Ectodermal cell (in vitro differentiated cells): ENCODE measurements around the gene WDFY4.

Experiments
- H3K27ac ChIP-seq: 2 replicates; pipeline ENCODE4 v1.7.0; 2013; ENCODE audit warnings: mild to moderate bottlenecking, low read depth, low read length; ENCODE audit not compliant: insufficient read depth, poor library complexity, severe bottlenecking
- H3K27me3 ChIP-seq: 2 replicates; pipeline ENCODE4 v1.7.0; 2013; ENCODE audit warnings: mild to moderate bottlenecking, low read length; ENCODE audit not compliant: insufficient read depth, control insufficient read depth, poor library complexity, severe bottlenecking
- H3K36me3 ChIP-seq: one replicate; pipeline ENCODE4 v1.7.0; 2013; ENCODE audit warnings: low read length; ENCODE audit not compliant: control insufficient read depth, insufficient read depth
- H3K4me1 ChIP-seq: one replicate; pipeline ENCODE4 v1.7.0; 2013; ENCODE audit warnings: low read length; ENCODE audit not compliant: control insufficient read depth, insufficient read depth
- H3K4me3 ChIP-seq: 2 replicates; pipeline ENCODE4 v1.7.0; 2013; ENCODE audit warnings: low read depth, low read length, control low read depth; ENCODE audit not compliant: insufficient read depth
- H3K9me3 ChIP-seq: 2 replicates; pipeline ENCODE4 v1.7.0; 2013; ENCODE audit warnings: mild to moderate bottlenecking, low read length, moderate library complexity; ENCODE audit not compliant: control insufficient read depth
- WGBS, 2 experiments: methylation state at CpG; one replicate each; pipeline ENCODE4 v1.1.7; 2013; ENCODE audit warnings: missing lambda C conversion rate in 2 of 2; 5-methylcytosine and 5-hydroxymethylcytosine counted together

Gene WDFY4

DNA sequence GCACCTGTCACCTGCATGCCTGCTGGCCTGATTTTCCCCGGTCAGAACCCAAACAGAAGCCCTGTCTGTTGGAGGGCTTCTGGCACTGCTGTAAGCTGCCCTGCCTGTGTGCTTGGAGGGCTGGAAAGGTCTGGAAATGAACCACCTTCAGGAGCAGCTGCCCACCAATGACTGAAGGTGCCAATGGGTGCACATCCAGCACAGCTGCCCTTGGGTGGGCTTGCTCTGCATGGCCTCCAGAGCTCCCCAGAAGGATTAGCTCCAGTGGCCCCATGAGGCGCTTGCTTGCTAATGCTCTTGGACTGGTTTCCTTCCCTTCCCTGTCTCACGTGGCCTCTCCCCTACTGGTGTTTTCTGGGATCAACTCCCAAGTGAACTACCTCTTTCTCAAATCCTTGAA, 43.2 kb downstream of the WDFY4 start:
- Histone ChIP-seq H3K27ac (no peak overlapping the region), H3K4me3 (no peak overlapping the region), H3K4me1 (no peaks in the 10 kb centered on the region), H3K9me3 (no peaks in the 10 kb centered on the region), H3K27me3 (no peaks in the 10 kb centered on the region), H3K36me3 (no peaks in the 10 kb centered on the region)
- 85 to 88% methylated on average over 3 of the region's 3 CpGs for WGBS, 2 experiments

DNA sequence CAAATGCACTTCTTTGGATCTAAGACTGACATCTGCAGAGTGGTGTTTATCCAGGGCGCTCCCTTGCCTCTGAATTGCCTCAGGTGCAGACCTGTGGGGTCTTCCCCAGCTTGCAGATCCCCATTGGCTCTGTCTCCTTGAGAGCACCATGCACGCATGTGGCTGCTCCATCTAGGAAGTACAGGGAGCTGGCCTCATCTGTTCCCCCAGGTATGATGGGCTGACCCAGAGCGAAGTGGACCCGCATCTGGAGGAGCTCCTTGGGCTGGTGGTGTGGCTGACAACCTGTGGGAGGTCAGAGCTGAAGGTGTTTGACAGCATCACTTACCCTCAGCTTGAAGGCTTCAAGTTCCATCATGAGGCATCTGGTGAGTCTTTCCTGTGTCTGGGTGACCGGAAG, 44.5 kb downstream of the WDFY4 start:
- 92 to 95% methylated on average over 5 of the region's 5 CpGs for WGBS, 2 experiments

DNA sequence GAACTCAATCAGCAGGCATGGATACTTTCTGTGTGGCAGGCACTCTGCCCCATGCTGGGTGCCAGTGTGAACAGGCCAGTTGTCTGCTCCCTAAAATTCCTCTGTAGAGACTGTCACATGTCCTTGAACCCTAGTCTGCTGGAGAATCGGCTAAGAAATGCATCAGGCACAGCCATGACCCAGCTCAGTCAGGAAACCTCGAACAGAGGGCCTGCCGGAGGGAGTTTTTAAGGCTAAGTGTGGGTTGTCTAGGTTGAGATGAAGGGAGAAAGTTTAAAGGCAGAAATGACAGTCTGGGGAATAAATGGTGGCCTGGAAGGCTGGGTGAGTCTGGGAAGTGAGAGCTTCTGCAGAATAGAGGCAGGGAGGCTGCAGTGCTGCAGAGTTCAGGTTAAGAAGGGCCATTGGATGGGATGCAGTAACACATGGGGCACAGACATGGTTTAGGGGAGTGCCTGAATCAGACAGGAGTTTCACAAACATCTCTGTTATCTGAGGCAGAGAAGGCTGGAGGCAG, 45.3 kb downstream of the WDFY4 start:
- H3K36me3 ChIP-seq, result no peaks in the 10 kb centered on the region
- H3K27ac ChIP-seq, result no peak overlapping the region
- 90% methylated on average over 3 of the region's 3 CpGs for WGBS, 2 experiments
- H3K9me3 ChIP-seq, result no peaks in the 10 kb centered on the region
- no peaks in the 10 kb centered on the region for H3K4me1 ChIP-seq
- no peak overlapping the region for H3K4me3 ChIP-seq
- H3K27me3 ChIP-seq, result no peaks in the 10 kb centered on the region

More for the DNA sequence above, 44.5 kb downstream of the WDFY4 start:
- Histone ChIP-seq H3K9me3 (no peaks in the 10 kb centered on the region), H3K27ac (no peak overlapping the region), H3K27me3 (no peaks in the 10 kb centered on the region), H3K36me3 (no peaks in the 10 kb centered on the region), H3K4me1 (no peaks in the 10 kb centered on the region), H3K4me3 (no peak overlapping the region)

DNA sequence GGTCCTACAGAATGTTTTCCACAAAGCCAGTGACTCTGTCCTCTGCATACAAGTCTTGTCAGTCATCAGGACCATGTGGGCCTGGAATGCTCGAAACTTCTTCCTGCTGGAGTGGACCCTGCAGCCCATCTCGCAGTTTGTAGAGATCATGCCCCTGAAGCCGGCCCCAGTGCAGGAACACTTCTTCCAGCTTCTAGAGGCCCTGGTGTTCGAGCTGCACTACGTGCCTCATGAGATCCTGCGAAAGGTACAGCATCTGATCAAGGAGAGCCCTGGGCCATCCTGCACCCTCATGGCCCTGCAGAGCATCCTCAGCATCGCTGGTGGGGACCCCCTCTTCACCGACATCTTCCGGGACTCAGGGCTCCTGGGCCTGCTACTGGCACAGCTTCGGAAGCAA, 46.5 kb downstream of the WDFY4 start:
- H3K27ac ChIP-seq, result no peak overlapping the region
- no peaks in the 10 kb centered on the region for H3K4me1 ChIP-seq
- no peak overlapping the region for H3K4me3 ChIP-seq
- no peaks in the 10 kb centered on the region for H3K27me3 ChIP-seq
- WGBS, 2 experiments, result 94 to 97% methylated on average over 10 of the region's 10 CpGs
- H3K36me3 ChIP-seq, result no peaks in the 10 kb centered on the region
- H3K9me3 ChIP-seq, result no peaks in the 10 kb centered on the region

DNA sequence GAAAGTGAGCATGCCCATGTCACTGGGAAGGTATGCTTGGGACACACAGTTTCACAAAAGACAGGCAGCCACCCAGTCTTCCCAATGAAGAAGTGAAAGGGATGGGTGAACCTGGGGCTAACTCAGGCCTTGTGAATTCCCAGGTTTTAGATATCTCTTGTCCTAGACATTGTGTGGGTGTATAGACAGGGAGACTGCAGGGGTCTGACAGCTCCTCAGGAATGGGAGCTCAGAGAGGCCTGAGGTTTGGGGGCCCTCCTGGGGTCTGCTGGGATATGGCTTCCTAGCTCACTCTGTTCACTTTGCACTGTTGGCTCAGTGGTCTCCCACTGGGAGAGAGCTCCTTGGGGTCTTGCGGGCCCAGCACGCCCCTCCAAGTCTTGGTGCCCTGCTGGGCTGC, 47.0 kb downstream of the WDFY4 start:
- Histone ChIP-seq H3K27me3 (no peaks in the 10 kb centered on the region), H3K4me3 (no peak overlapping the region), H3K36me3 (no peaks in the 10 kb centered on the region), H3K9me3 (no peaks in the 10 kb centered on the region), H3K4me1 (no peaks in the 10 kb centered on the region), H3K27ac (no peak overlapping the region)
- WGBS, 2 experiments, result 90 to 95% methylated on average over 2 of the region's 2 CpGs

DNA sequence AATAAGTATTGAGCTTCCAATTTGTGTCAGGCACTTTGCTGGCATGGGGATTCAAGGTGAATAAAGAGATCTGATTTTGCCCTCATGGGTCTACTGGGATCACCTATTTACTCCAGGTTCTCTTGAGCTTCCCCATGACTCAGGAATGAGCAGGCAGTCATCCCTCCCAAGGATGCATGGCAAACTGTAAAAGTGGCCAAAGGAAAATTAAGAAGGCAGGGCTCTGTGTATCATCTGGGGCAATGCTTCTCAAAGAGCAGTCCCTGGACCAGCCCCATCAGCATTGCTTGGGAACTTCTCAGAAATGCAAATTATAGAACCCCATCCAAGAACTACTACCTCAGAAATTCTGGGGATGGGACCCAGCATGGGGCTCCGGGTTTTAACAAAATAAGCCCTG, 48.7 kb downstream of the WDFY4 start:
- no peak overlapping the region for H3K27ac ChIP-seq
- no peak overlapping the region for H3K4me3 ChIP-seq
- no peaks in the 10 kb centered on the region for H3K4me1 ChIP-seq
- H3K36me3 ChIP-seq, result no peaks in the 10 kb centered on the region
- 57 to 70% methylated on average over 1 of the region's 1 CpG for WGBS, 2 experiments
- H3K27me3 ChIP-seq, result no peaks in the 10 kb centered on the region
- no peaks in the 10 kb centered on the region for H3K9me3 ChIP-seq

DNA sequence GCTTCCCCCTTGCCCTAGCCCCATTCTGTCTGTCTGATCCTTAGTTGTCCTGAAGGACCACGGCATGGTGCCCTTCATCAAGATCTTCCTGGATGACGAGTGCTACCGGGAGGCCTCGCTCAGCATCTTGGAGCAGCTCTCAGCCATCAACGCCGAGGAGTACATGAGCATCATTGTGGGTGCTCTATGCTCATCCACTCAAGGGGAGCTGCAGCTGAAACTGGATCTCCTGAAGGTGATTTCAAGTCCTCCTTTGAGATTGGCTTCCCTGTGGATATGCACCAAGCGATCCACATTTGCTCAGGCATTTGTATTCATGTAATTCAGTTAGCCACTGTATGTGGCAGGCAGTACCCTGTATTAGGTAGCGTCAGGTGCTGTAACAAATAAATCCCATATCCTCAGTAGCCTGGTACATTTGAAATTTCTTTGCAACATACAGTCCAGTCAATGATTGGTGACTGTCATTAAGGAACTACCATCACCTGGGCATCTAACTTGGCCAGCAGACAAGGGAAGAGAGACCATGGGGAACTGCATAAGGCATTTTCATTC, 51.2 kb downstream of the WDFY4 start:
- Histone ChIP-seq H3K36me3 (no peaks in the 10 kb centered on the region), H3K27me3 (no peaks in the 10 kb centered on the region), H3K9me3 (no peaks in the 10 kb centered on the region), H3K27ac (no peak overlapping the region), H3K4me1 (no peaks in the 10 kb centered on the region), H3K4me3 (no peak overlapping the region)
- WGBS, 2 experiments, result 86 to 90% methylated on average over 8 of the region's 8 CpGs

DNA sequence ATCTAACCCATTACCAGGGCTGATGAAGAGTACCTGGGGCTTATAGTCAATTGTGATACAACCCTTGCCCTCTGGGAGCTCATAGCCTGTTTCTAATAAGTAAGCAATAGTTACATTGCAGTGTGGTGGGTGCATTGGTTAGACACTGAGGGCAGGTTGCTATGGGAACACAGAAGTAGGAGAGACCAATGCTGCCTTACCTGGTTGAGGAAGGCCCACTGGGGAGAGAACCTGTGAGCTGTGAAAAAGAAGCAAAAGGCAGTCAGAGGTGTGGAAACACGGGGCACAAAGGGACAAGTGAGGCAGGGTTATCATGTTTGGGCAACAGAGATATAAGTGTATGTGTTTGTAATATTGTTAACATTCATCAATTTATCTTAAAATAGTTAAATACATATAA, 51.9 kb downstream of the WDFY4 start:
- H3K27ac ChIP-seq, result no peak overlapping the region
- H3K36me3 ChIP-seq, result no peaks in the 10 kb centered on the region
- WGBS, 2 experiments, result no CpG with 5 or more reads among the region's 1 CpG
- H3K4me3 ChIP-seq, result no peak overlapping the region
- H3K27me3 ChIP-seq, result no peaks in the 10 kb centered on the region
- no peaks in the 10 kb centered on the region for H3K9me3 ChIP-seq
- no peaks in the 10 kb centered on the region for H3K4me1 ChIP-seq

DNA sequence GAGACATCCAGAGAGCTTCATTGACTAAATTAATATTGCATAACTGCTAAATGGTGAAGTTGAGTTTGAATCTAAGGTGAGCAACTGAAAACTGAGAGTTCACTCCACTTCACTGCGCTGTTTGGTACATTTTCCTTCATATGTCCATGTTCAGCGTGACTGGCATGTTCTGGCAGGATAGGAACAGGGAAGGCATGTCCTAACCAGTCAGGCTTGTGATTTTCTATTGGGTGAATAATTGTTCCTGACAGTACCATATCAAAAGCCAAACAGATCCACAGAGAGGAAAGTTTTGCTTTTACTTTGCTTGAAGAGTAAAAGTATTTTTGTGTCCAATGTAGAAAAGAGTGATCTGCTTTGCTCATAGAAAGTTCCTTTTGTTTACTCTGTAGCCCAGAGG, 53.2 kb downstream of the WDFY4 start:
- no peaks in the 10 kb centered on the region for H3K4me1 ChIP-seq
- no peak overlapping the region for H3K4me3 ChIP-seq
- no peaks in the 10 kb centered on the region for H3K27me3 ChIP-seq
- no peaks in the 10 kb centered on the region for H3K9me3 ChIP-seq
- H3K36me3 ChIP-seq, result no peaks in the 10 kb centered on the region
- WGBS, 2 experiments, result 98 to 100% methylated on average over 2 of the region's 2 CpGs
- no peak overlapping the region for H3K27ac ChIP-seq

DNA sequence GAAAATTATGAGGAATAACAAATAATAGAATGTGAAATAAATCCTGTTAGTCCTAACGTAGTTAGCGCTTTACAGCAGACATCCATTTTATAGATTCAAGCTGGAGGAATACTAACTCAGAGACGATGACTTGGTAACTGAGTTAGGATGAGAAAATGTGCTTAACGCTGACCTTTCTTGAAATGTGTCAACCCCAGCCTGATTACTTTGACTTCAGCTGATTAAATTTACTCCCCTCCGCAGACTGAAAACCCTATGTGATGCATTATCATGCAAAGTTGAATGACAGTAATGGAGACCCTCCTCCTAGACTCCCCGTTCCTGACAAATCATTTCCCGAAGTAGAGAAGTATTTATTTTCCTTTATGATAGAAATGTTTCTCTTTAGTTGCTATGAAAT, 54.5 kb downstream of the WDFY4 start:
- H3K4me3 ChIP-seq, result no peak overlapping the region
- WGBS, 2 experiments, result 85 to 91% methylated on average over 6 to 7 of the region's 7 CpGs
- no peaks in the 10 kb centered on the region for H3K36me3 ChIP-seq

More for the DNA sequence above, 54.5 kb downstream of the WDFY4 start:
- Histone ChIP-seq H3K9me3 (no peaks in the 10 kb centered on the region), H3K4me1 (no peaks in the 10 kb centered on the region), H3K27me3 (no peaks in the 10 kb centered on the region), H3K27ac (no peak overlapping the region)
